M059J (cell line): ENCODE results near the gene UBC. TPM values are rescaled to one million over a fixed set of nuclear protein-coding genes. Genes with fewer than 3 reads are reported as not detected.

Source experiments
- DNase-seq: peaks from one replicate; pipeline ENCODE4 v3.0.0-alpha.2; 2012; ENCODE audit warnings: low read depth
- total RNA-seq: library from RNA; depleted of rRNA; stranded (reverse); fragments of >200 nt; shearing (Covaris generic); gene quantifications from 2 replicates; pipeline ENCODE4 v1.2.3, GENCODE V29; 2014

The UBC gene
- total RNA-seq, 1 experiment from 2014 or later, result 1,374 TPM

DNA sequence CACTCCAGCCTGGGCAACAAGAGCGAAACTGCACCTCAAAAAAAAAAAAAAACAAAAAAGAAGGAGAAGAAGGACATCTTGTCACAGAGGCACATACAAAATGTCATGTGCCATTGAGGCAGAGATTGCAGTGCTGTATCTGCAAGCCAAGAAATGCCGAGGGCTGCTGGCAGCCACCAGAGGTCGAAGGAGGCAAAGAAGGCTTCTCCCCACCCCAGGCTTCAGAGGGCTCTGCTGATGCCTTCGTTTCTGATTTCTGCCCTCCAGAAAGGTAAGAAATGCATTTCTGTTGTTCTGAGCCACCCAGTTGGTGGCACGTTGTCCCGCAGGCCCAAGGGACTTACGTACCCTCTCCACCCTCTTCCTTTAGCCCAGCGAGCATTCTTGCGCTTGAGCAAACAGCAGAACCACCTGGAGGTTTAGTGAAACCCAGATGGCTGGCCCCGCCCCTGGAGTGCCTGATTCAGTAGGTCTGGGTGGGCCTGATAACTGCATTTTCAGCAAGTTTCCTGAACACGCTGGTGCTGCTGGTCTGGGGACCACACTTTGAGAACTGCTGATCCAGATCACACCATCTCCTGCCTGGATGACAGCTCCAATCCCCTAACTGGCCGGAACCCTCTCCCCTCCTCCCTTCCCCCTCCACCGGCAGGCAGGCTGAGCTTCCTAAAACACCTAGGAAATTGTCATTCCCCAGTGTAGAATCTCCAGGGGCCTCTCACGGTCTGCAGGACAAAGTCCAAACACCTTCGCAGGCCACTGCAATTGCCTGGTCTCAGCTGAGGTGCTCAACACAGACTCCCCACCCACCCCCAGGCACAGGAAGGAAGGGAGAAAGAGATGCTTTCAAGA lies 29.6 kb downstream of the UBC start:
- DNase-seq, result no peak

DNA sequence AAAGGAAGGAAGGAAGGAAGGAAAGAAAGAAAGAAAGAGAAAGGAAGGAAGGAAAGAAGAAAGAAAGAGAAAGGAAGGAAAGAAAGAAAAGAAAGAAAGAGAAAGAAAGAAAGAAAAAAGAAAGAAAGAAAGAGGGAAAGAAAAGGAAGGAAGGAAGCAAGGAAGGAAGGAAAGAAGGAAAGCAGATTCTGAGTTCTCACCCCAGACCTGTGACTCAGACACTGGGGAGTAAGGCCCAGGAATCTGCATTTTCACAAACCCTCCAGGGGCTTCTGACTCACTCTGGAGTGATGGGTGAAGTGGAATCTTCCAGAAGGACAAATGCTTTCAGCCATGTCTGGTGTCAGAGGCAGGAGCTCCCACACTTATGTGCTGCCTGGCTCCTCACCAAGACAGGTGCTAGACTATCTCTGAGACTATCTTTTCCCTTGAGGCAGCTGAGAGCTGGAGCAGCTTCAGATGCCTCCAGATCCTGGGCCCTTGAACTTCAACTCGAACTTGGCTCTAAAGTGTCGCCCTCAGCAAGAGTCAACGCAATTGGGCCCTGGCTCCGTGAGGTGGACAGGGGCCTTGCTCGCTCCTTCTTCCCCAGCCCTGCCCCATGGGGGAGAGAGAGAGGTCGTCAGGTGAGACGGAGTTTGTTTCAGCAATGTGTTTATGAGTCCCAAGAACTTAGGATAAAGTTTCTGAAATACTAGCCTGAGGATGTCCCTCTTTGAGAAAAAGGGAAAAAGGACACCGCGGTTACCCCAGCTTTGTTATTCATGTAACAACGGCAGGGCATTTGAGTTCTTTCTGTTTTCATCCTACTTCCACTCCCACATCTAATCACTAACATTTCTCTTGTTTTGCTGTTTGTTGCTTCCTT lies 31.0 kb downstream of the UBC start:
- DNase-seq, result peak; percentile 31

DNA sequence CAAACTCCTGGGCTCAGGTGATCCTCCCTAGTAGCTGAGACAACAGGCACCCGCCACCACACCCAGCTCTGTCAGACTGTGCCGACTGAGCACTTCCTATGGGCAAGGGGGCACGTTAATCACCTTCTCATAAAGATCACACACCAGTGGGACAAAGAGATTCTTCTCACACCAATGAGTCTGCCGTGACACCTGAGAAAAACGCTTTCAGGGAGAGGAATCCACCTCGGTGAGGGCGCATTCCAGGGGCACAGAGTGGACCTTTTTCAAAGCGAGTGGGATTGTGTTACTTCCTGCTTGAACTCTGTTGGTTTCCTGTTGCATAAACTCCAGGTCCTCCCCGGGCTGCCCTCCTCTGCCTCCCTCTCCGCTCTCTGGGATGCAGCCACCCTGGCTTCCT lies 33.3 kb downstream of the UBC start:
- DNase-seq, result no peak

DNA sequence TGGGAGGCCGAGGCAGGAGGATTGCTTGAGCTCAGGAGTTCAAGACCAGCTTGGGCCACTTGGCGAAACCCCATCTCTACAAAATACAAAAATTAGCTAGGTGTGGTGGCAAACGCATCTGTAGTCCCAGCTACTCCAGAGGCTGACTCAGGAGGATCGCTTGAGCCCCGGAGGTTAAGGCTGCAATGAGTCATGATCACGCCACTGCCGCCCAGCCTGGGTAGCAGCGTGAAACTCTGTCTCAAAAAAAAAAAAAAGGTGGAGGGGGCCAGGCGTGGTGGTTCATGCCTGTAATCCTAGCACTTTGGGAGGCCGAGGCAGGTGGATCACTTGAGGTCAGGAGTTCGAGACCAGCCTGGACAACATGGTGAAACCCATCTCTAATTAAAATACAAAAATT lies 34.1 kb downstream of the UBC start:
- DNase-seq, result peak; percentile 58

DNA sequence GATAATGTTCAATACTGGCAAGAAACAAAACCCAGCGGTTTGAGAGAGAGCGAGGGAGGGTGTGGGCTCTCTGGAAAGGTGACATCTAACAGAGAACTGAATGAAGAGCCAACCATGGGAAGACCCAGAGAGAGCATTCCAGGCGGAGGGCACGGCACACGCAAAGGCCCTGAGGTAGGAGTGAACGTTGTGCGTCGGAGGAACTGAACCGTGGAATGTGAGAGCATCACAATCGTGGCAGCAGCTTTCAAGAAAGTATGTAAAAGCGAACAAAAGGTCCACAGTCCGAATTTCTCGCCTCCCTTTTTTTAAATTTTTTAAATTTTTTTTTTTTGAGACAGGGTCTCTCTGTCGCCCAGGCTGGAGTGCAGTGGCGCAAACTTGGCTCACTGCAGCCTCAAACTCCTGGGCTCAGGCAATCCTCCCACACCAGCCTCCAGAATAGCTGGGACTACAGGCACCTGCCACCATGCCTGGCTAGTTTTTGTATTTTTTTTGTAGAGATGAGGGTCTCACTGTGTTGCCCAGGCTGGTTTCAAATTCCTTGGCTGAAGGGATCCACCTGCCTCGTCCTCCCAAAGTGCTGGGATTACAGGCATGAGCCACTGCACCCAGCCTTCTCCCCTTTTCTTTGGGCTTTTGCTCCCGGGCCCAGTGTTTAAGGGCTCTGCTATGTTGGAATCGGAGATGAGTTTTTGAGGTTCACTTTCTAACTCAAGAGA lies 35.5 kb downstream of the UBC start:
- no peak for DNase-seq

DNA sequence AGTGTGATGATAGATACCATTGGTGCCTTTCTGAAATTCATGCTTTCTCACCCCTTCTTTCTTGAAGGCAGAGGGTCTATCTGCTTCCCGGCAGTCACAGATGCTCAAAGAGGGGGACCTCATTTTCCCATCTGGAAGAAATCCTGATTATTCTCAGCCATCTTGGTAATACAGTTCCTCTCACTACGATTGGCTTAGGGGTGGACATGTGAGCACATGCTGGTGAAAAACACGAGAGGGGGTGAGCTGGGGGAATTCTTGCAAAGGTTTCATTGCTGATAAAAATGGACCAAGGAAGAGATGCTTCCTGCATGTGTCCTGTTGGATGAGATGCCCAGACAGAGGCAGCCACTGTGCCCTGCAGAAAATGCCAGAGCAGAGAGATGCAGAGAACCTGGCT lies 37.0 kb downstream of the UBC start:
- no peak for DNase-seq

DNA sequence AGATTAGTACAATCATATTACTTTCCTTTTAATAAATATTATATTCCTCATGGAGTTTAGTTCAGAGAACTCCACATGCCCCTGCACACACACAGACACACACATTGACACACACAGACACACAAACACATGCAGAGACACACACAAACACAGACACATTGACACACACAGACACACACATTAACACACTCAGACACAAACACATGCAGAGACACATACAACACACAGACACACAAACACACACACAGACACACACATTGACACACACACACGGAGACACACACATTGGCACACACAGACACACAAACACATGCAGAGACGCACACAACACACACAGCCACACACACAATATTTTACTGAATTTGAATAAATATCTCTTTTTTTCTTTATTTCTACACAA lies 38.3 kb downstream of the UBC start:
- no peak for DNase-seq

DNA sequence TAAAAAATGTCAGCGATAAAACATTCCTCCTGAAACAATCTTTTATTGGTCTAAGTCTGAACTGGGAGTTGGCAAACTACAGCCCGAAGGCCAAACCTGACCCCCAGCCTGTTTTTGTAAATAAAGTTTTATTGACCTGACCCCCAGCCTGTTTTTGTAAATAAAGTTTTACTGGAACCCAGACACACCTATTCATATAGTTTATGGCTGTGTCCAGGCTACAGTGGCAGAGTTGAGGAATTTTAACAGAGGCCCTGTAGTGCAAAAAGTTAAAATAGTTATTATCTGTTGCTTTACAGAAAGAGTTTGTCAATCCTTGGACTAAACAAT lies 38.7 kb downstream of the UBC start:
- no peak for DNase-seq

DNA sequence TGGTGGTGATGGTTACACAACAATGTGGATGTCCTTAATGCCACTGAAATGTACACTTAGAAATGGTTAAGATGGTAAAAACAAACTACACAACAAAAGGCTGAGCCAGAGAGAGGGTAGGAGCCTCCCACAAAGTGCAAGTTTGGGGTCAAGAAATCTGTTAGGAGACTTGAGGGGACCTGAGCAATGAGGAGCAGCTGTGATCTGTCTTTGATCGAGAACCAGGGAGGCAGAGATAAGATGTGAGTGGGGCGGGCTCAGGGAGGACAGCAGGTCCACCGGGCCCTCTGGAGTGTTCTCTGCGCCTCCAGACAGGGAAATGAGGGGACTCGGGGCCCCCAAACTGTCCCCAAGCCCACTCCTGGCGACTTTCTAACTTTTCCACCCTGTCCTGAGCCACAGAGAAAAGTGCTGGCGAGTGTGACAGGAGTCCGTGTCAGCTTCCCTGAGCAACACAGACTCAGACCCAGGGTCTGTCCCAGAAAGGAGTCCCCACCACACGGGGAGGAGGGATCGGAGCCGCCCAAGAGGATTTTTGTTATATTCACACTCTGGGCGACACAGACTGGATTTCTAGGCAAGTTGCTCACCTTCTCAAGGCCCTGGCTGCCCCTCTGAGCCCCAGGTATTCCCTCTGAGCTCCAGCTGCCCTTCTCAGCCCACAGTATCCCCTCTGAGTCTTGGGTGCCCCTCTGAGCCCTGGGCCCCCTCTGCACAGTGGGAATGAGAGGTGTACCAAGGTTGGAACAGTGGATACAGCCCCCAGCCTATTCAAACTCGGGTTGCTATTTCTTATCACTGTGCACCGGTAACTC lies 39.3 kb downstream of the UBC start:
- no peak for DNase-seq

DNA sequence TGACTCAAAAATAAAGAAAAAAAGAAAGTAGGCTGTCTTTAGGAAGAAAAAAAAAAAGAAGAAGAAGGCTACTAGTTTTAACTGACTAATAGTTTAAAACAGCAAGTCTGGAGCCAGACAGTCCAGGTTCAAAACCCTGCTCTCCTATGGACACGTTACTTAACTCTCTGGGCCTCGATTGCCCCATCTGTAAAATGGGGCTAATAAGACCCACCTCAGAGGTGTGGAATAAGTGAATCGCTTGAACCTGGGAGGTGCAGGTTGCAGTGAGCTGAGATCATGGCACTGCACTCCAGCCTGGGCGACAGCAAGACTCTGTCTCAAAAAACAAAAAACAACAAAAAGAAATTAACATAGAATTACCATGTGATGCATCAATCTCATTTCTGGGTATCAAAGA lies 40.3 kb downstream of the UBC start:
- DNase-seq, result no peak

DNA sequence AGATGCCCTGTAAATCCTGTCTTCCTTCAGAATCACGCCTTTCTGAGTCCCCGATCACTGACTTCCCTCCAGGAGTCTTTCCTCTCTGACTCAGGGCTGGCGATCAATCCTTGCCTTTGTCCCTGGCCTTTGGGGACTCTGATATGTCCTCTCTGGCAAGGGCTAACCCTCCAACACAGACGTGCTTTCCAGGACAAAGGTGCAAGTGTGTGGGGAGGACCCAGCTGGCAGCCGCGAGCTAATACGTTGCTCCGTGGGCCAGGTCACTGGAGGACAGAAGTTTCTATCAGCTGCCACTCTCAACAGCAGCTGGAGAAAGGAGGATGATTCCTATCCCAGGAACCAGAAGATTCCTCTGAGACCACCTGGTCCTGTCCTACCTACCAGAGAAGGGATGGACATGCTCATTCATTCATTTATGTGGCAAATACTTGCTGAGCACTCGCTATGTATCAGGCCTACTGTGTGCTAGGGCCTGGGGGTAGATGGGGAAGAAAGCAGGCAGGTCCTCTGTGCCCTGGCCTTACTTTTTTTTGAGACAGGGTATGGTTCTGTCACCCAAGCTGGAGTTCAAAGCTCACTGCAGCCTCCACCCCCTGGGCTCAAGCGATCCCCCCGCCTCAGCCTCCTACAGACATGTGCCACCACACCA lies 42.3 kb downstream of the UBC start:
- DNase-seq, result no peak

DNA sequence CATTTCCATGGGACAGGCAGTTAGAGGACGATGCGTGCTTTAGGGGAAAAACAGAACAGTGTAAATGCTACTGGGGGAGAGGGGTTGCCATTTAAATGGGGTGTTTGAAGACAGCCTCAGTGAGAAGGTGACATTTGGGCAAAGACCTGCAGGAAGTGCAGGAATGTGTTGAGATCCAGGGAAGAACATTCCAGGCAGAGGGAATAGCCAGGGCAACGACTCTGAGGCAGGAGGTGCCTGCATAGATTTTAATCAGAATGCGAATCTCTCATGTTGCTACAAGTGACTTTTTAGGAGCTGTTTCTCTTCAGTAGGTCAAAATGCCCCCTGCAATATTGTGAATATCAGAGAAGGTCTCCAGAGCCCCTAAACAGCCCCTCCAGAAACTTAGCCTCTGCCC lies 43.2 kb downstream of the UBC start:
- no peak for DNase-seq

DNA sequence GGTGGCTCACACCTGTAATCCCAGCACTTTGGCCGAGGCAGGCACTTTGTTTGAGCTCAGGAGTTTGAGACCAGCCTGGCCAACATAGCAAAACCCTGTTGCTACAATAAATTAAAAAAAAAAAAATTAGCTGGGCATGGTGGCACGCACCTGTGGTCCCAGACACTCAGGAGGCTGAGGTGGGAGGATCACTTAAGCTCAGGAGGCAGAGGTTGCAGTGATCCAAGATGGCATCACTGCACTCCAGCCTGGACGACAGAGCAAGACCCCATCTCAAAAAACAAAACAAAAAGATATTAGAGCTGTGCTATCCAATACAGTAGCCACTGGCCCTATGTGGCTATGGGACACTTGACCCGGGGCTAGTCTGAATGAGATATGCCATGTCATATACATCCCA lies 43.9 kb downstream of the UBC start:
- no peak for DNase-seq

DNA sequence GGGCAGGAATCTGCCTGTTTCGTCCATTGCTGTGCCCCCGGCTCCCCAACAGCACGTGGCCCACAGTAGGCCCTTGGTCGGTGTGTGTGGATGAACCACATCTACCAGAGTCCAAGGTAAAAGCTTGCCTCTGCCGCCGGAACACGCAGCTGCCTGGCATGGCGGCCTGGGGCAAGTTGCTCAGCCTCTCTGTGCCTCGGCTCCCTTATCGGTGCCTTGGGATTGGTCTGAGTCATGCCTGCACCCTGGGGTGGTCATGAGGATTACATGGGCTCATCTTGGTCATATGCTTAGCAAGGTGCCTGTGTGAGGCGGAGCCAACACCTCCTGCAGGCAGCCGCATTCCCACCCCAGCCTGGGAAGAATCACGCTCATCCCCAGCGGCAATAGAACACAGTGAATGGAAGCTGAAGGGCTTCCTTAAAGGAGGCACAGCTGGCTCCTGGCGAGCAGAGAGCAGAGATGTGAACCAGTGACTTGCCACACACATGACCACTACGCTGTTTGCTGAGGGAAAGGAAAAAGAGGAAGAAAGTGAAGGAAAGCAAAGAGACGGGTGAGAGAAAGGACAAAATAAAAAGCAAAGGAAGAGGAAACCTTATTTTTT lies 45.3 kb downstream of the UBC start:
- no peak for DNase-seq

DNA sequence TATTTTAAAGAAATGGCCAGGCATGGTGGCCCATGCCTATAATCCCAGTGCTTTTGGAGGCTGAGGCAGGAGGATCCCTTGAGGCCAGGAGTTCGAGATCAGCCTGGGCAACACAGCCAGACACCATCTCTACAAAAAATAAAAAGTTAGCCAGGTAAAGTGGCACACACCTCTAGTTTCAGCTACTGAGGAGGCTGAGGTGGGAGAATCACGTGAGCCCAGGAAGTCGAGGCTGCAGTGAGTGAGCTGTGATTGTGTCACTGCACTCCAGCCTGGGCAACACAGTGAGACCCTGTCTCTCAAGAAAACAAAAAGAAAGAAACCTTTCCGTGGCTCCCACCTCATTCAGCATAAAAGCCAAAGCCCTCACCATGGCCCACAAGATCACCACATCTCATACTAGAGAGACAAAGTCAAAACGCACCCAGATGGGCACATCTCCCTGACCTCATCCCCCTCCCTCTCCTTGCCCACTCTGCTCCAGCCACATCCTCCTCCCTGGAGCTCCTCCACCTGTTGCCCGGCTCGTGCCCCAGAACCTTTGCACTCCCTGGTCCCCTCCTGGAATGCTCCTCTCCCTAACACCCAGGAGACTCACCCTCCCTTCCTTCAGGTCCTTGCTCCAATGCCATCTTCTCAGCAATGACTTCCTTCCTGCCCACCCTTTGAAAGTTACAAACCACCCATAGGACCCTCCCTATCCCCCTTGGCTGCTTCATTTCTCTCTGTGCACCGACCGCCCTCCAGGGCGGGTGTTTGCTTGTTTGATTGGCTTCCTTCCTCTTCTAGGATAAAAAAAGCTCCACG lies 46.0 kb downstream of the UBC start:
- no peak for DNase-seq

DNA sequence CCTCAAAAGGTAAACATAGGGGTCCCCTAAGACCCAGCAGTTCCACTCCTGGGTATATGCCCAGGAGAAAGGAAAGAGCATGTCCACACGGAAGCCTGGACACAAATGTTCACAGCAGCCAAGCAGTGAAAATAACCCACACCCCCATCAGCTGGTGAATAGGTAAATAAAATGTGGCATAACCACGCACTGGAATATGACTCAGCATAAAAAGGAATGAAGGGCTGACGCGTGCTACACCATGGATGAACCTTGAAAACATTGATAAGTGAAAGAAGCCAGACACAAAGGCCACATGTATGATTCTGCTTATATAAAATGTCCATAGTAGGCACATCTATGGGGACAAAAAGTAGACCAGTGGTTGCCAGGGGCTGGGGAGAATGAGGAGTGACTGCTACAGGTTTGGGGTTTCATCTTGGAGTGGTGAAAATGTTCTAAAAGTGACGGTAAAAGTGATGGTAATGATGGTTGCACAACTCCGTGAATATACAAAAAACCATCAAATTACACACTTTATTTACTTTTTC lies 47.0 kb downstream of the UBC start:
- DNase-seq, result peak; percentile 77

DNA sequence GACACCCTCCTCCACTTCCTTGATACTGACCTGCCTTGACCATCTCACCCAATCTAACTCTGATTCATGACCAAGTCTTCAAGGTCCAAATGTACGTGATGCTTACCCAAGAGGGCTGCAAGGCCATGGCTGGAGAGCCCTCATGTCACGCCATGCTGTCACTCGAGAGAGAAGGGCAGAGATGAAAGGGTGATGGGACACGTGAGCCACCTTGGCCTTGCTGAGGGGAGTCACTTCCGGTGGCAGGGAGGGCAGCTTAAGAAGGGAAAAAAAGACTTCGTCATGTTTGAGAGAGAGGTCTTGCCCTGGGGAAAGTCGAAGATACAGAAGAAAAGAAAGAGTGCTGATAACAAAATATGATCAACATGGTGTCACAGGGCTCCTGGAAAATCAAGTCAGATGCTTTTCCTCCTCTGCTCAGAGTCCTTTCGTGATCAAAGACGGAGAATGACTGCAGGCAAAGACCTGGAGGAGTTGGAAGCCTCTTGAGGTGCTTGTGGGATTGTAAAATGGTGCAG lies 47.5 kb downstream of the UBC start:
- no peak for DNase-seq

DNA sequence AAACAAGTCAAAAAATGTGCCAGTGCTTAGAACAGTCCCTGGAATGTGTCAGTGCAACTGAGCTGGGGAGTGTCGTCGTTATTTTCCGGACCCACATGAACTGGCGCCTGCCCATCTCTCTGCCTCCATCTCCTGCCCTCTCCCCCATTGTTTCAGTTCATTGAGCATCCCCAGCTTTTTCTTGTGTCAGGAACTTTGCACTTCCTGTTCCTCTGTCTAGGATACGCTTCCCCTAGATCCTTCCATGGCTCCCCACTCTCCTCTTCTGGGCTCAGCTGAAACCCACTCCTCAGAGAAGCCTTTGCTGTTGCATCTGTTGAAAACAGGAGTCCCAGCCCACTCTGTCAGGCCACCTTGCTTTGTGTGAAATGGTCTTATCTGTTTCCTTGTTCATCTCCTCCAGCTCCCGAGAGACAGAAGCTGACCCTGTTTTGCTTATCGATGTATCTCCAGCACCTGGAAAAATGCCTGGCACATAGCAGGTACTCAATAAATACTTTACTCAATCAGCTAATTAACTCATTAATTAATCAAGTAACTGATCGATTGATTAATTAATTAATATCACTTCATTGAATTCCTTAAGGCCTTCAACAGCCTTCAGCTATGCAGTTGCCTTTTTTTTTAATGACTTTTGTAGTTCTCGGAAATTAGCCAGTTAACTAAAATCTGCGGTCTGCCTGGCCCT lies 48.1 kb downstream of the UBC start:
- no peak for DNase-seq

DNA sequence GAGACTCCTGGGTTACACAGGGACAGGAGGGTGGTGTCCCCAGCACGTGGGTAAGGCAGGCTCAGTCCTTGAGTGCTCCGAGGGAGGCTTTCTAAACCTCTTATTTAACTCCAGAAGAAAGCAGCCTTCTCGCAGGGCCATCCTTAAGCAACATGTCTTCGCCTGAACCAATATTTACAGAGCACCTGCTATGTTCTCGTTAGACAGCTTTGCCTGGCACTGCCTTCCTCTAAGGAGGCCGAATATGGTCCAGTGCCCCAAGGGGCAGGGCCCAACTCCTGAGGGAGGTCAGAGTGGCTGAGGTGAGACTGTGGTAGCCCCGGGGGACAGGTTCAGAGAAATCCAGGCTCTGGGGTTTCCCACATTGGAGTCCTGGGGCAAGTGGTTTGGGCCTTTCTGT lies 48.7 kb downstream of the UBC start:
- DNase-seq, result no peak
